WERI-Rb-1 (cell line): ENCODE measurements around the gene CDK18.

Experiments
- DNase-seq: peaks from one replicate; pipeline ENCODE4 v3.0.0-alpha.2; 2020
- H3K27ac ChIP-seq: fragments of 250-450 bp; sonication (Bioruptor Pico); 2 replicates; pipeline ENCODE4 v1.5.1; 2020; ENCODE audit warnings: mild to moderate bottlenecking, moderate library complexity
- H3K27me3 ChIP-seq: fragments of 250-450 bp; sonication (Bioruptor Pico); 2 replicates; pipeline ENCODE4 v1.5.1; 2021; ENCODE audit warnings: mild to moderate bottlenecking, low read depth, moderate library complexity; ENCODE audit not compliant: insufficient read depth, severe bottlenecking
- H3K36me3 ChIP-seq: fragments of 250-450 bp; sonication (Bioruptor Pico); 2 replicates; pipeline ENCODE4 v1.5.1; 2020; ENCODE audit warnings: mild to moderate bottlenecking, moderate library complexity
- H3K4me3 ChIP-seq: 2 replicates; pipeline ENCODE4 v1.5.1; 2011; ENCODE audit warnings: low read depth, mild to moderate bottlenecking, control low read depth, low read length
- H3K9me3 ChIP-seq: fragments of 250-450 bp; sonication (Bioruptor Pico); 2 replicates; pipeline ENCODE4 v1.5.1; 2021; ENCODE audit warnings: mild to moderate bottlenecking, moderate library complexity; ENCODE audit not compliant: severe bottlenecking
- CTCF ChIP-seq: IDR thresholded peaks from 2 replicates; pipeline ENCODE4 v1.5.1; 2011; ENCODE audit warnings: low read depth, mild to moderate bottlenecking, control low read depth, inconsistent platforms, low read length

CDK18 gene

GRCh38 chr1:205473475-205473874 is 31.0 kb upstream of the CDK18 start:
- no peak for TF ChIP-seq CTCF
- Histone ChIP-seq H3K27ac (no peak overlapping the region), H3K27me3 (peaks cover 16% of the 10 kb centered on the region), H3K9me3 (peaks cover 17% of the 10 kb centered on the region), H3K4me3 (no peak overlapping the region), H3K36me3 (no peaks in the 10 kb centered on the region)
- no peak for DNase-seq

GRCh38 chr1:205473966-205474365 is 30.5 kb upstream of the CDK18 start:
- H3K36me3 ChIP-seq: no peaks in the 10 kb centered on the region
- no peak for TF ChIP-seq CTCF

GRCh38 chr1:205474571-205474970 is 29.9 kb upstream of the CDK18 start:
- H3K9me3 ChIP-seq: peaks cover 17% of the 10 kb centered on the region
- DNase-seq: no peak
- H3K27ac ChIP-seq: no peak overlapping the region
- H3K27me3 ChIP-seq: peaks cover 9% of the 10 kb centered on the region
- H3K4me3 ChIP-seq: no peak overlapping the region
- no peak for TF ChIP-seq CTCF
- no peaks in the 10 kb centered on the region for H3K36me3 ChIP-seq

More at GRCh38 chr1:205473966-205474365, 30.5 kb upstream of the CDK18 start:
- H3K27me3 ChIP-seq: peaks cover 13% of the 10 kb centered on the region
- H3K27ac ChIP-seq: no peak overlapping the region
- no peak overlapping the region for H3K4me3 ChIP-seq
- H3K9me3 ChIP-seq: peaks cover 17% of the 10 kb centered on the region
- DNase-seq: no peak

- Histone ChIP-seq H3K9me3 (peaks cover 17% of the 10 kb centered on the region), H3K4me3 (no peak overlapping the region), H3K36me3 (no peaks in the 10 kb centered on the region), H3K27ac (no peak overlapping the region), H3K27me3 (peaks cover 14% of the 10 kb centered on the region)
- TF ChIP-seq CTCF: no peak
- no peak for DNase-seq
Measured at GRCh38 chr1:205475855-205476254, 28.6 kb upstream of the CDK18 start.

GRCh38 chr1:205476648-205477047 is 27.8 kb upstream of the CDK18 start:
- Histone ChIP-seq H3K27me3 (peaks cover 14% of the 10 kb centered on the region), H3K9me3 (peaks cover 17% of the 10 kb centered on the region), H3K36me3 (no peaks in the 10 kb centered on the region), H3K4me3 (no peak overlapping the region), H3K27ac (no peak overlapping the region)
- DNase-seq: no peak
- no peak for TF ChIP-seq CTCF

GRCh38 chr1:205477121-205477758 is 27.2 kb upstream of the CDK18 start:
- no peak overlapping the region for H3K4me3 ChIP-seq
- peaks cover 17% of the 10 kb centered on the region for H3K9me3 ChIP-seq
- H3K27me3 ChIP-seq: peaks cover 14% of the 10 kb centered on the region
- DNase-seq: no peak
- H3K27ac ChIP-seq: no peak overlapping the region
- no peaks in the 10 kb centered on the region for H3K36me3 ChIP-seq
- peak; percentile 55 for TF ChIP-seq CTCF
